GM23248 (cell line): ENCODE measurements around the gene DUSP9.

ENCODE experiments used
- EZH2 ChIP-seq: fragments of 200-600 bp; sonication (generic); IDR thresholded peaks from 2 replicates; pipeline ENCODE4 v1.6.1; 2018; ENCODE audit warnings: antibody characterized with exemption, mild to moderate bottlenecking; ENCODE audit not compliant: insufficient read depth, poor library complexity, severe bottlenecking
- EZH2phosphoT487 ChIP-seq: fragments of 200-600 bp; sonication (generic); IDR thresholded peaks from 2 replicates; pipeline ENCODE4 v1.6.1; 2018; ENCODE audit warnings: antibody characterized with exemption, moderate library complexity, mild to moderate bottlenecking, low read depth; ENCODE audit not compliant: insufficient read depth

GRCh38 chrX:153681175-153681574 is 34.2 kb downstream of the DUSP9 start:
- TF ChIP-seq EZH2 (no peak), EZH2phosphoT487 (no peak)
